HepG2 (cell line): ENCODE data around the gene MATN1. TPM values are rescaled to one million over a fixed set of nuclear protein-coding genes. Genes with fewer than 3 reads are reported as not detected.

Source experiments
- ATAC-seq: fragments of 200-7000 bp; cut with Tn5 transposase; 3 replicates; pipeline ENCODE4 v1.9.1; 2020; ENCODE audit warnings: mild to moderate bottlenecking, moderate library complexity
- BruUV-seq: library from RNA; stranded (reverse); fragments of 400-500 nt; replicated peaks from 2 replicates; lab custom pipeline; 2021; lab: Mats Ljungman, UMichigan
- CTCF ChIA-PET: fragments of 300-600 bp; formaldehyde crosslinking; extraction: SDS; loops from one replicate; lab custom pipeline; 2021; ENCODE audit warnings: low total read pairs, inconsistent platforms, low intra/inter-chr PET ratio; lab: Yijun Ruan, JAX
- POLR2A ChIA-PET: fragments of 350-600 bp; sonication (Branson Sonifier 250); formaldehyde crosslinking; loops from one replicate; lab custom pipeline; 2020; ENCODE audit warnings: antibody characterized with exemption, inconsistent platforms; lab: Yijun Ruan, JAX
- DNase-seq: peaks from one replicate; pipeline ENCODE4 v3.0.0-alpha.2; 2015; ENCODE audit warnings: low spot score
- FAIRE-seq: peaks from 3 replicates; lab custom pipeline; 2011; peaks lifted over from hg19 to GRCh38; lab: Jason Lieb, UNC
- H2AFZ ChIP-seq: one replicate; pipeline ENCODE4 v1.6.1; 2011; ENCODE audit warnings: low read length, inconsistent platforms
- H3K27ac ChIP-seq: fragments of 300-600 bp; 3 replicates; pipeline ENCODE4 v1.8.0; 2011; ENCODE audit warnings: mixed run types, mild to moderate bottlenecking, mixed read lengths, low read length, inconsistent platforms; ENCODE audit not compliant: insufficient read depth; ENCODE audit errors: extremely low read length
- H3K27me3 ChIP-seq, 2 experiments: fragments of 200-600 bp in 1 of 2; 2 replicates in 1 of 2; 3 replicates in 1 of 2; pipeline versions ENCODE4 v1.6.0 to v1.8.0; 2011; ENCODE audit warnings: low read length in 2 of 2, mild to moderate bottlenecking in 2 of 2, moderate library complexity in 2 of 2, inconsistent platforms in 1 of 2; ENCODE audit not compliant: insufficient read depth in 2 of 2, control insufficient read depth in 1 of 2
- H3K36me3 ChIP-seq, 2 experiments: fragments of 200-600 bp in 1 of 2; replicated peaks in 1 of 2; 2 replicates in 1 of 2; 3 replicates in 1 of 2; pipeline versions ENCODE4 v1.5.1 to v1.8.0; 2011; ENCODE audit warnings: low read length in 2 of 2, inconsistent platforms in 1 of 2; ENCODE audit not compliant: insufficient read depth in 2 of 2, control insufficient read depth in 1 of 2
- H3K4me1 ChIP-seq: 2 replicates; pipeline ENCODE4 v1.5.1; 2012; ENCODE audit warnings: low read length, inconsistent platforms; ENCODE audit not compliant: insufficient read depth
- H3K4me2 ChIP-seq: 2 replicates; pipeline ENCODE4 v1.6.0; 2011; ENCODE audit warnings: low read depth, low read length, inconsistent platforms
- H3K4me3 ChIP-seq, 3 experiments: fragments of 200-600 bp in 1 of 3; sonication (generic), shearing (Covaris generic) in 1 of 3; replicated peaks in 1 of 3; 2 replicates each; pipeline ENCODE4 v1.5.1; 2011 to 2016; ENCODE audit warnings: low read length in 3 of 3, inconsistent platforms in 2 of 3, low read depth in 2 of 3, mild to moderate bottlenecking in 2 of 3, control low read depth in 1 of 3, mixed read lengths in 1 of 3; ENCODE audit not compliant: insufficient read depth in 1 of 3
- H3K79me2 ChIP-seq: one replicate; pipeline ENCODE4 v1.6.1; 2011; ENCODE audit warnings: low read length, inconsistent platforms; ENCODE audit not compliant: insufficient read depth
- H3K9ac ChIP-seq: 2 replicates; pipeline ENCODE4 v1.6.0; 2011; ENCODE audit warnings: mild to moderate bottlenecking, low read depth, low read length, inconsistent platforms; ENCODE audit not compliant: insufficient read depth
- H3K9me3 ChIP-seq: 2 replicates; pipeline ENCODE4 v1.5.1; 2012; ENCODE audit warnings: mild to moderate bottlenecking, low read length
- H4K20me1 ChIP-seq: 2 replicates; pipeline ENCODE4 v1.6.0; 2011; ENCODE audit warnings: inconsistent platforms, mild to moderate bottlenecking, low read length, moderate library complexity; ENCODE audit not compliant: insufficient read depth
- BHLHE40 ChIP-seq: IDR thresholded peaks from 2 replicates; pipeline ENCODE4 v1.6.1; 2011; ENCODE audit warnings: low read length, improper control_type of control experiment
- FOXJ3 ChIP-seq: sonication (generic); formaldehyde crosslinking; IDR thresholded peaks from 2 replicates; pipeline ENCODE4 v1.4.0; 2020; ENCODE audit warnings: missing genetic modification reagents, mild to moderate bottlenecking, borderline replicate concordance
- FOXP1 ChIP-seq, 2 experiments: fragments of 450-650 bp in 1 of 2; IDR thresholded peaks; 2 replicates each; pipeline ENCODE4 v1.6.1; 2017 to 2018; ENCODE audit warnings: antibody characterized with exemption in 1 of 2
- HDAC6 ChIP-seq: fragments of 200-600 bp; sonication (generic); IDR thresholded peaks from 2 replicates; pipeline ENCODE4 v1.7.0; 2017; ENCODE audit warnings: mild to moderate bottlenecking, antibody characterized with exemption, low read length, low read depth
- HHEX ChIP-seq: IDR thresholded peaks from 2 replicates; pipeline ENCODE4 v1.6.1; 2016; ENCODE audit warnings: control low read depth
- HNRNPLL ChIP-seq: fragments of 200-400 bp; formaldehyde crosslinking; IDR thresholded peaks from 2 replicates; pipeline ENCODE4 v1.6.1; 2017; ENCODE audit warnings: mild to moderate bottlenecking, low read depth, low read length; ENCODE audit not compliant: poor library complexity, severe bottlenecking
- IRX3 ChIP-seq: sonication (generic); formaldehyde crosslinking; IDR thresholded peaks from 2 replicates; pipeline ENCODE4 v1.8.1; 2023; ENCODE audit warnings: mild to moderate bottlenecking, low read depth, missing genetic modification reagents, borderline replicate concordance
- KDM3A ChIP-seq: IDR thresholded peaks from 2 replicates; pipeline ENCODE4 v1.6.1; 2018; ENCODE audit warnings: low read depth, missing compliant biosample characterization
- REL ChIP-seq: sonication (generic); formaldehyde crosslinking; conservative IDR thresholded peaks from 2 replicates; pipeline ENCODE4 v1.8.0; 2022; ENCODE audit warnings: mild to moderate bottlenecking, missing genetic modification reagents, moderate library complexity
- SALL1 ChIP-seq: sonication (generic); formaldehyde crosslinking; IDR thresholded peaks from 2 replicates; pipeline ENCODE4 v1.8.0; 2022; ENCODE audit warnings: mild to moderate bottlenecking, missing genetic modification reagents
- SOX5 ChIP-seq: IDR thresholded peaks from 2 replicates; pipeline ENCODE4 v1.6.1; 2016; ENCODE audit warnings: borderline replicate concordance
- SP2 ChIP-seq: sonication (generic); formaldehyde crosslinking; IDR thresholded peaks from 2 replicates; pipeline ENCODE4 v1.5.1; 2020; ENCODE audit warnings: mild to moderate bottlenecking, missing genetic modification reagents
- ZBTB37 ChIP-seq: sonication (generic); formaldehyde crosslinking; IDR thresholded peaks from 2 replicates; pipeline ENCODE4 v1.4.0; 2020; ENCODE audit warnings: mild to moderate bottlenecking, missing genetic modification reagents
- ZNF263 ChIP-seq: sonication (generic); formaldehyde crosslinking; IDR thresholded peaks from 2 replicates; pipeline ENCODE4 v1.4.0; 2020; ENCODE audit warnings: missing genetic modification reagents
- ZNF274 ChIP-seq: sonication (generic); formaldehyde crosslinking; IDR thresholded peaks from 2 replicates; pipeline ENCODE4 v1.5.1; 2020; ENCODE audit warnings: mild to moderate bottlenecking, missing genetic modification reagents
- ZNF761 ChIP-seq: sonication (generic); formaldehyde crosslinking; conservative IDR thresholded peaks from 2 replicates; pipeline ENCODE4 v1.4.0; 2020; ENCODE audit warnings: mild to moderate bottlenecking, missing genetic modification reagents
- ZNF781 ChIP-seq: sonication (generic); formaldehyde crosslinking; IDR thresholded peaks from 2 replicates; pipeline ENCODE4 v1.5.1; 2020; ENCODE audit warnings: borderline replicate concordance, mild to moderate bottlenecking, missing genetic modification reagents; ENCODE audit errors: not compliant biosample characterization
- ZNF841 ChIP-seq: sonication (generic); formaldehyde crosslinking; IDR thresholded peaks from 2 replicates; pipeline ENCODE4 v1.8.1; 2023; ENCODE audit warnings: missing genetic modification reagents, borderline replicate concordance
- in situ Hi-C: cut with HindIII; loops from 2 replicates; pipeline ENCODE4 v1.10.0; 2017; ENCODE audit warnings: low pct_unique_long_range_greater_than_20kb; ENCODE audit not compliant: extremely low pct_ligation_motif_present
- intact Hi-C: fragments of 100-400 bp; cut with micrococcal nuclease; formaldehyde crosslinking; loops from one replicate; pipeline ENCODE4 v1.10.0; 2022; ENCODE audit not compliant: unreplicated experiment
- polyA plus RNA-seq, 8 experiments: library from polyadenylated mRNA; depleted of rRNA in 3 of 8; stranded (reverse) in 7 of 8; unstranded in 1 of 8; fragments of >200 nt; fragmentation: Illumina TruSeq in 4 of 8; extraction: Trizol in 4 of 8; gene quantifications; 2 replicates each; pipeline versions ENCODE4 v1.2.1 to v1.2.3, GENCODE V29; 2011 to 2016; ENCODE audit warnings: low read depth in 4 of 8, missing spikeins in 1 of 8, mixed read lengths in 1 of 8; ENCODE audit not compliant: insufficient read depth in 1 of 8
- total RNA-seq, 5 experiments: library from RNA; depleted of rRNA; stranded (reverse); fragments of >200 nt; fragmentation: Illumina TruSeq; extraction: Trizol; gene quantifications; 2 replicates each; pipeline ENCODE4 v1.2.3, GENCODE V29; 2016; ENCODE audit warnings: low read depth in 1 of 5
- TF ChIP-seq, protein P1 (sequence below): sonication (generic); formaldehyde crosslinking; IDR thresholded peaks from 2 replicates; pipeline ENCODE4 v1.5.0; 2020; ENCODE audit warnings: missing genetic modification reagents
- TF ChIP-seq, protein P2 (sequence below): sonication (generic); formaldehyde crosslinking; IDR thresholded peaks from 2 replicates; pipeline ENCODE4 v1.5.0; 2020; ENCODE audit warnings: missing genetic modification reagents

MATN1 gene
- total and polyA plus RNA-seq, 2 of the 13 experiments (the other 11 are each of a cell fraction or from before 2014, with no cell fraction given) = 0.04 to 0.05 TPM

GRCh38 chr1:30702823-30703222 lies 20.6 kb downstream of the MATN1 start:
- ChIA-PET CTCF (no interaction called here), POLR2A (no interaction called here)
- FAIRE-seq (no peak), ATAC-seq (no peak), DNase-seq (no peak)
- in situ Hi-C loops = loop anchor here (10.0 kb wide), 2 partner anchors 298 to 908 kb away; no protein-coding TSS in a partner anchor
- no peak overlapping the region for H3K27ac ChIP-seq
- H3K4me3 ChIP-seq = no peak overlapping the region
- H4K20me1 ChIP-seq = no peaks in the 10 kb centered on the region
- H2AFZ ChIP-seq = no peak overlapping the region
- no peaks in the 10 kb centered on the region for H3K4me1 ChIP-seq
- intact Hi-C loops = loop anchor here (10.0 kb wide), 1 partner anchor 1468 kb away; the partner anchor contains the start of genes MECR and PTPRU
- no peak overlapping the region for H3K4me2 ChIP-seq
- peaks cover 1 to 11% of the 10 kb centered on the region in 2 experiments; a peak in 2 of 5 replicates for H3K27me3 ChIP-seq
- TF ChIP-seq ZNF263 (CRISPR knock-in tag) (no peak), FOXP1 (IDR thresholded peaks at IDR 0.05) (no peak), FOXP1 (CRISPR knock-in tag; IDR thresholded peaks at IDR 0.05) (no peak), KDM3A (CRISPR knock-in tag) (no peak), ZNF761 (CRISPR knock-in tag) (no peak), FOXJ3 (CRISPR knock-in tag) (no peak), HNRNPLL (no peak), HDAC6 (no peak), IRX3 (CRISPR knock-in tag) (no peak), SP2 (CRISPR knock-in tag) (no peak), ZNF781 (no peak), SOX5 (CRISPR knock-in tag) (no peak), SALL1 (CRISPR knock-in tag) (no peak), ZNF841 (no peak), BHLHE40 (no peak), REL (no peak), HHEX (CRISPR knock-in tag) (no peak), ZBTB37 (CRISPR knock-in tag) (no peak), ZNF274 (CRISPR knock-in tag) (no peak)
- TF ChIP-seq, protein P1, sequence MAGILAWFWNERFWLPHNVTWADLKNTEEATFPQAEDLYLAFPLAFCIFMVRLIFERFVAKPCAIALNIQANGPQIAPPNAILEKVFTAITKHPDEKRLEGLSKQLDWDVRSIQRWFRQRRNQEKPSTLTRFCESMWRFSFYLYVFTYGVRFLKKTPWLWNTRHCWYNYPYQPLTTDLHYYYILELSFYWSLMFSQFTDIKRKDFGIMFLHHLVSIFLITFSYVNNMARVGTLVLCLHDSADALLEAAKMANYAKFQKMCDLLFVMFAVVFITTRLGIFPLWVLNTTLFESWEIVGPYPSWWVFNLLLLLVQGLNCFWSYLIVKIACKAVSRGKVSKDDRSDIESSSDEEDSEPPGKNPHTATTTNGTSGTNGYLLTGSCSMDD (CRISPR knock-in tag) = no peak
- TF ChIP-seq, protein P2, sequence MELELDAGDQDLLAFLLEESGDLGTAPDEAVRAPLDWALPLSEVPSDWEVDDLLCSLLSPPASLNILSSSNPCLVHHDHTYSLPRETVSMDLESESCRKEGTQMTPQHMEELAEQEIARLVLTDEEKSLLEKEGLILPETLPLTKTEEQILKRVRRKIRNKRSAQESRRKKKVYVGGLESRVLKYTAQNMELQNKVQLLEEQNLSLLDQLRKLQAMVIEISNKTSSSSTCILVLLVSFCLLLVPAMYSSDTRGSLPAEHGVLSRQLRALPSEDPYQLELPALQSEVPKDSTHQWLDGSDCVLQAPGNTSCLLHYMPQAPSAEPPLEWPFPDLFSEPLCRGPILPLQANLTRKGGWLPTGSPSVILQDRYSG (CRISPR knock-in tag) = no peak
- no peak overlapping the region for H3K9ac ChIP-seq
- H3K36me3 ChIP-seq = no peaks in the 10 kb centered on the region
- H3K79me2 ChIP-seq = no peaks in the 10 kb centered on the region
- H3K9me3 ChIP-seq = no peaks in the 10 kb centered on the region
- BruUV-seq = no TSS peak
